GM13976 (cell line): ENCODE results near the gene KRT40.

Experiments used
- DNase-seq: peaks from one replicate; pipeline ENCODE4 v3.0.0; 2012; ENCODE audit warnings: low spot score
- CTCF ChIP-seq: IDR thresholded peaks from 2 replicates; pipeline ENCODE4 v1.5.1; 2012; ENCODE audit warnings: borderline replicate concordance, mild to moderate bottlenecking; ENCODE audit not compliant: insufficient read depth; ENCODE audit errors: extremely low read depth, missing control alignments, control extremely low read depth
- in situ Hi-C: fragments of 300-500 bp; cut with MboI; formaldehyde crosslinking; loops from one replicate; pipeline ENCODE4 v1.12.0; 2022; ENCODE audit warnings: low sequenced_read_pairs, mixed read lengths, inconsistent platforms; ENCODE audit not compliant: unreplicated experiment

KRT40 gene

DNA sequence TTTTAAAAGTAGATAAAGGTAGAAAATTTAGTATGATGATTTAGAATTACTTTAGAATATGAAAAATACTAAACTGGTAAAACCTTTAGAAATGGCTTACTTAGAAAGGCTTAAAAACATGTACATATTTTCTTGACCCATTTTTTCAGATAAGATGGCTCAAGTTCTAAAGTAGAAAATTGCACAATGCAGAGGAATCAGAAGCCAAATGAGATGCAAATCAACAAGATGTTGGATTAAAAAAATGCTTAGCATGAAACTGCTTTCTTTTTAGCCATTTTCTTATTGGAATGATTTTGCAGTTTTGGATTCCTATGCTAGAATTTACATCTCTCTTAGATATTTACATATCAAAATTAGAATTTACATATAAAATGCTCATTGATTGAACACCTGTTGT lies 26.3 kb upstream of the KRT40 start:
- in situ Hi-C loops = no loop called here
- DNase-seq = no peak
- TF ChIP-seq CTCF = no peak

GRCh38 chr17:41009936-41010335 lies 25.8 kb upstream of the KRT40 start:
- in situ Hi-C loops = no loop called here
- no peak for DNase-seq
- TF ChIP-seq CTCF = no peak

DNA sequence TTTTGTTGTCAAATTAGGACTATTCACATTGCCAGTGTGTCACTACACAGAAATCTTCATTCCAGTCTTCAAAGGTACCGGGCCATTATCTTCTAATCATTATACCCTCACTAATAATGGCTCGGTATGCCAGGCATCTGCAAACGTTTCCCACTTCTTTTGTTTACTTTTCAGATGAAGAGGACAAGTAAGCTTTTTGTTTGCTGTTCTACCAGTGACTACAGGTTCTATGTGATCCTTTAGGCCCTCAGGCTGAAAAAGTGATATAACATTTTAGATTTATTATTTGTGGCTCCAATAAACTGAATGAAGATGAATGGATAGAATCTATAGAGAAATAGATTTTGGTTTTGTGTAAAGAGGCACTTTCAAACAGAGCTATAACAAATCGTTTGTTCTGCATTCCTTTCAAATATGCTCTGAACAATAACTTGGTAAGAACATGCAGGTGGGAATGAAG lies 25.2 kb upstream of the KRT40 start:
- no peak for TF ChIP-seq CTCF
- no peak for DNase-seq
- in situ Hi-C loops = no loop called here

DNA sequence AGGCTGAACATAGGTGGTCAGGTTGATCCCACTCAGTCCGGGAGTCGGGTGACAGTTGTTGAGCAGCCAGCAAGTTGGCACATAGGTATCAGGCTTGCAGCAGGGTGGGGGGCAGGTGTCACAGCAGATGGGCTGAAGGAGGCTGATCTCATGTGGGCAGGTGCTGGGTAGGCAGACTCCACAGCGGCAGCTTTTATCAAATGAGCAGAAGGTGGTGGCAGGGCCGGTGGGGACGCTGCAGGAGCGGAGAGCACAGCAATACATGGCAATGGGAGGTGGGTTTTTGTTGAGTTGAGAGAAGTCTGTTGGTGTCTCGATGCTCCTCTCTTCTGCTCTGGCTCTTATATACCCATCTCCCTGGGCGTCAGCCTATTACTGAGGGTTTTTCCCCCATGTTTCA lies 24.7 kb upstream of the KRT40 start, which contains the start of gene KRTAP3-1:
Gene KRTAP3-1, minus strand, starts transcription at position 318 of the 400 bp plus-strand sequence. Its CDS starts 54 bp downstream, at position 264.
- in situ Hi-C loops = no loop called here
- DNase-seq = no peak
- no peak for TF ChIP-seq CTCF

- DNase-seq = no peak
These were observed 20.3 kb upstream of the KRT40 start for GRCh38 chr17:41004397-41004796.

GRCh38 chr17:41003926-41004325 lies 19.8 kb upstream of the KRT40 start:
- DNase-seq = no peak
- in situ Hi-C loops = no loop called here
- TF ChIP-seq CTCF = no peak

More at GRCh38 chr17:41004397-41004796, 20.3 kb upstream of the KRT40 start:
- TF ChIP-seq CTCF = no peak
- in situ Hi-C loops = no loop called here

DNA sequence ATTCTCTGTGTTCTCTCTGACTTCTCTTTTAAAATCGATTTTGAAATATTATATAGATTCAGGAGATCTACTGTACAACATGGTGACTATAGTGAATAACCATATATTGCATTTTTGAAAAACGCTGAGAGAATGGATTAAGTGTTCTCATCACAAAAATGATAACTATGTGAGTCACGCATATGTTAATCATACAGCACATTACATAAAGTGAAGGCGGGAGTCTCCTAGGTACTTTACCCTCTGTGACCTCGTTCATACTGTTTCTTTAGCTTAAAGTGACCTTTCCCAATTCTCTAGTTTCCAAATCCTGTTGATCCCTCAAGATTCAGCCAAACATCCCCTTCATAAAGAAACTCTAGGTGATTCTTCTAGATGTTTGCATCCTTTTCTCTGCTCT lies 18.7 kb upstream of the KRT40 start:
- no peak for TF ChIP-seq CTCF
- no peak for DNase-seq
- in situ Hi-C loops = no loop called here
